HUES64 (cell line): ENCODE results near the gene DOK3.

ENCODE experiments used
- H3K27ac ChIP-seq: 2 replicates; pipeline ENCODE4 v1.7.0; 2013; ENCODE audit warnings: low read depth, low read length, inconsistent platforms
- H3K27me3 ChIP-seq: 2 replicates; pipeline ENCODE4 v1.6.1; 2013; ENCODE audit warnings: mild to moderate bottlenecking, low read length; ENCODE audit not compliant: insufficient read depth
- H3K36me3 ChIP-seq: 2 replicates; pipeline ENCODE4 v1.6.1; 2013; ENCODE audit warnings: mild to moderate bottlenecking, low read length; ENCODE audit not compliant: insufficient read depth
- H3K4me1 ChIP-seq: 2 replicates; pipeline ENCODE4 v1.6.1; 2013; ENCODE audit warnings: mild to moderate bottlenecking, low read length, moderate library complexity; ENCODE audit not compliant: insufficient read depth
- H3K4me3 ChIP-seq: 2 replicates; pipeline ENCODE4 v1.5.1; 2013; ENCODE audit warnings: mild to moderate bottlenecking, low read length, moderate library complexity
- H3K9ac ChIP-seq: 2 replicates; pipeline ENCODE4 v1.6.1; 2013; ENCODE audit warnings: mild to moderate bottlenecking, low read depth, low read length
- H3K9me3 ChIP-seq: 2 replicates; pipeline ENCODE4 v1.6.1; 2013; ENCODE audit warnings: low read depth, low read length; ENCODE audit not compliant: insufficient read depth
- WGBS: fragments of 150-250, 120-280 bp; methylation state at CpG from one replicate; pipeline ENCODE4 v1.1.7; 2013; ENCODE audit warnings: missing lambda C conversion rate; 5-methylcytosine and 5-hydroxymethylcytosine counted together

DOK3 gene

DNA sequence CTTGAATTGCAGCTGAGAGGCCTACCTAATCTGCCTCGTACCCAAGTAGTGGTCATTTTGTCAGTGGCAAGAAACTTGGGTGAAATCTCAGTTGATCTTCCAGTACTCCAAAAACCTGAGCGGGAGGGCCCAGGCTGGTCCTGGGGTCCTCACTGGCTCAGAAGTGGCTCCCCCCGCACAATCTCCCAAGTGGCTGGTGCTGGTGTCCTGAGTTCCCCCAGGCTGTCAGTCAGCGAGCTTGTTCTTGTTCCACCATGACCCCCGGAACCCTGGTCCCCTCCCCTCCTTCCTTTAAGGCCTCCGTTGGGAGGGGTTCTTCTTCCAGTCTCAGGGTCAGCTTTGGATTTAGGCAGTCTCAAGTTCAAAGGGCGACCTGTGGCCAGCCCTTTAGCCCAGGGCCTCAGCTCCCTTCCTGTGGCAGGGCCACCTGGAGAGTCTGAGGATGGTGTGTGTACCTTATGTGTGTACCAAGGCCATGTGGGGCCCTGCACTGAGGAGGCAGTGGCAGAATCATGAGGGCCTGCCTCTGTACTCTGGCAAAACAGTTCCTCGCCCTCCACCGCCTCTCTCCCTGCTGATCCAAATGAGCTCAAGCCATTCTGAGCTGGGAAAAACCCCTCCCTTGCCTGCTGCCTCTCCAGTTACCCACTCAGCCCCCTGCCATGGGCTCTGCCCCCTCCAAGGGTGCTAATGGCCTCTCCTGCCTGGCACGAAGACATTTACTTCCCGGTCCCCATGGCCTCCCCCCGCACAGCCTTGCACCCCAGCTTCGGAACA, 31.7 kb downstream of the DOK3 start:
- Histone ChIP-seq H3K27me3 (no peaks in the 10 kb centered on the region), H3K4me3 (no peak overlapping the region), H3K4me1 (peaks cover 14% of the 10 kb centered on the region; the same call in 1 of the 2 replicates), H3K9me3 (no peaks in the 10 kb centered on the region), H3K9ac (no peak overlapping the region), H3K36me3 (peaks cover 14% of the 10 kb centered on the region), H3K27ac (peak overlapping the region; percentile 49; the same call in 1 of the 2 replicates)
- 94% methylated on average over 13 of the region's 13 CpGs for WGBS

DNA sequence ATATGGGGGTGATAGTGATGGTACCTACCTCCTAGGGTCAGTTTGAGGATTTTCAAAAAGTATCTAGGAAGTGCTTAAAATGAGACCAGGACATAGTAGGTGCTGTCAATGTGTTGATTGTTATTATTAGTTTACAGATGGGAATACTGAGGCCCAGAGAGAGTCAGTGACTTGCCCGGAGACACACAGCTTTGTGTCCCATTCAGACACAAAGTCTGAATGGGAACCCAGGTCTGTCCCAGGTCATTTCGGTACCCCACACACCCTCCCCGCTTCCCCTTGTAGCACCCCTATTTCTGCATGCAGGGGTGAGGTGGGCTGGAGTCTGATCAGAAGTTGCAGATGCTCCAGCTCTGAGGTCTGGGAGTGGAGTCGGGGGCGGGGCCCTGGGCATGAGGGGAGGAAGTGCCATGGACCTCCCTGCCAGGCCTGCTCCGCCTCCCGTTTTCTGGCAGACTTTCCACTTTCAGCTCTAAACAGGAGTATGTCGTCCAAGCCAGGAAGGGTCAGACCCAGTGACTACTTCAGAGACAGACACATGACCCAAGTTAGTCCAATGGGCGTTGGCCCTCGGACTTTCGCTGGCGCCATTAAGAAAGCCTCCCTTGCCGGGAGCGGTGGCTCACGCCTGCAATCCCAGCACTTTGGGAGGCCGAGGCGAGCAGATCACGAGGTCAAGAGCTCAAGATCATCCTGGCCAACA, 32.9 kb downstream of the DOK3 start:
- Histone ChIP-seq H3K9ac (no peak overlapping the region), H3K4me3 (no peak overlapping the region), H3K36me3 (peaks cover 10% of the 10 kb centered on the region), H3K27me3 (no peaks in the 10 kb centered on the region), H3K9me3 (no peaks in the 10 kb centered on the region), H3K4me1 (peaks cover 19% of the 10 kb centered on the region), H3K27ac (no peak overlapping the region)
- 85% methylated on average over 18 of the region's 18 CpGs for whole genome bisulfite sequencing

DNA sequence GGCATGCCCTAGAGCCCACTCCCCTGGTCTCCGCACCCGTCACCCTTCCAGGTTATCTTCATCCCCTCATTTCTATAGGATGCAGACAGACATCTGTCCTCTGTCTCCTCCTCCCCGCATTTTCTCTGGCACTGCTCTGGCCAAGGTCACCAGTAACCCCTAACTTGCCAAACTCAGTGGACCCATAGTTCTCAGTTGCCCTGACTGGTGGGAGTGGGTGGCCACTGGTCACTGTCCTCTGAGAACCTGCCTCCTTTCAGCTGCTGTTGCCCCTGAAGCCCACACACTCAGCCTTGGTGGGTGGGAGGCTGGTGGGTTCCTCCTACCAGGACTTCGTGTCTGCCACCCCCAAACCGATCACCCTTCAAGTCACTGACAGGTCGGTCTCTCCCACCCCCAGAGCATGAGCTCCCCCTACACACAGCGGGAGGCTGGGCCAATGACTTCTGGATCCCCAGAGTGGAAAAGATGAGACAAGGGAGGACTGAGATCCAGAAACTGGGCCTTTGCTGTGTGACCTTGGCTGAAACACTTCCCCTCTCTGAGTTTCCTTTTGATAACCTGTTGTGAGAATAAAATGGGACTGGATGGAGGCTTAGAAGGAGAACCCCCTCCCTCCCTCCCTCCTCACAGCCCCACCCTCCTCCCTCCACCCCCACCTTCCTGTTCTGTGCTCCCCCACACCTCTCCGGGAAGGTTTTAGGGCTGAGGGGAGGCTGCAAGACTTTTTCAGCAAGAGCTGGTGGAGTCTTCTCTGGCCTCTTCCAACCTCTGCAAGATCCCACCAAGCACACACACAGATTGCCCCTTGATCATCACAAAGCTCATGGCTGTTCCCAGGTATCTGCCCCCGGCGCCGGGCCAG, 33.8 kb downstream of the DOK3 start:
- H3K36me3 ChIP-seq, result peaks cover 15% of the 10 kb centered on the region
- H3K9me3 ChIP-seq, result no peaks in the 10 kb centered on the region
- WGBS, result 69% methylated on average over 6 of the region's 11 CpGs
- peaks cover 27% of the 10 kb centered on the region for H3K4me1 ChIP-seq
- H3K9ac ChIP-seq, result no peak overlapping the region
- no peaks in the 10 kb centered on the region for H3K27me3 ChIP-seq
- no peak overlapping the region for H3K27ac ChIP-seq
- H3K4me3 ChIP-seq, result no peak overlapping the region

DNA sequence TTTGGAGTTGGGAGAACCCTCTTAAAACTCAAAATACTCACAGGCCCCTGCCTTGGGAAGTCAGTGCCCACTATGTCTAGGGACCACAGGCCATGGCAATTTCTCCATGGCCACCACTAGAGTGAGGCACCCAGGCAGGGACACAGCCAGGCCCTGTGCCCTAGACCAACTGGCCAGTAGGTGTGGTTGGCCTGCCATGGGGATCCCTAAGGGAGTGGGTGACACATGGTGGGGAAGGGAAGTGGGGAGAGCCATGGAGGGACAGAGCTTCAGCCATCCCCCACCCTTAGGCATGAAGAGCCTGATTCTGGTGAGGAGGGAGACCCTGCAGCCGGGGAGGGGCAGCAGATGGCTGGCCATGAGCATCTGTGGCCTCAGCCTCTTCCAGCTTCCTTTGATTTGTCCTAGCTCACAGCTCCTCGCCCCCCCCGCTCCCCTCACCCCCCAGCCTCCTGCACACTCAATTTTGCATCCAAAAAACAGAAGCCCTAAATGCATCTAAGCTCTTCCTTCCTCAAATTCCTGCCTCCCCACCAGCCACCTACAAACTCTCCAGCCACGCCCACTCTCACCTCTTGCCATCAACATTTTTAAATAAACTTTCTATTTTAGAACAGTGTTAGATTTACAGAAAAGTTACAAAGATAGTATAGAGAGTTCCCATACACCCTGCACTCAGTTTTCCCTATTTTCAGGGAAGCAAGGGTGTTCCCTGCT, 34.6 kb downstream of the DOK3 start:
- Histone ChIP-seq H3K4me3 (no peak overlapping the region), H3K4me1 (peaks cover 34% of the 10 kb centered on the region), H3K27ac (no peak overlapping the region), H3K9ac (no peak overlapping the region), H3K27me3 (no peaks in the 10 kb centered on the region), H3K36me3 (peaks cover 20% of the 10 kb centered on the region), H3K9me3 (no peaks in the 10 kb centered on the region)
- 63% methylated on average over 4 of the region's 4 CpGs for WGBS

DNA sequence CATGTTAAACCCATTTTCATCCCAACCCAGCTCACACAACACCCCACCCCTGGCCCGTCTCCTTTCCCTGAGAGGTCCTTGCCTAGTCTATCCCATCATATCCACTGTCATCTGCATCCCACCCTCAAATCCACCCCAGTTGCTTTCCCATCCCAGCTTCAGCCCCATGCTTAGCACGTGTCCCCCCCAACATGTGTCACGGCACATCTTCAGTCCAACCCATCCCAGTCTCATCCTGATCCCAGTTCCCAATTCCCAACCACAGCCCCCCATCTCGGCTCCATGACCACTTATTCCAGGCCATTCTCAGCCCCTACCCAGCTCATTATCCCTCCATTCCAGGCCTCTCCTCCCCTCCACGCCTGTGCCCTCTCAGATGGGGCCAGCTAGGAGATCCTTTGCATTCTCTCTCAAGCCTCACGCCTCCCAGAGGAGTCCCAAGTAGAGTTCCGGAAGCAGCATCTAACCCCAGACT, 35.6 kb downstream of the DOK3 start:
- peak overlapping the region; percentile 34 for H3K4me3 ChIP-seq
- H3K9me3 ChIP-seq, result no peaks in the 10 kb centered on the region
- no peak overlapping the region for H3K27ac ChIP-seq
- peaks cover 40% of the 10 kb centered on the region for H3K4me1 ChIP-seq
- 37% methylated on average over 7 of the region's 7 CpGs for WGBS
- H3K36me3 ChIP-seq, result peaks cover 29% of the 10 kb centered on the region
- no peaks in the 10 kb centered on the region for H3K27me3 ChIP-seq
- no peak overlapping the region for H3K9ac ChIP-seq

DNA sequence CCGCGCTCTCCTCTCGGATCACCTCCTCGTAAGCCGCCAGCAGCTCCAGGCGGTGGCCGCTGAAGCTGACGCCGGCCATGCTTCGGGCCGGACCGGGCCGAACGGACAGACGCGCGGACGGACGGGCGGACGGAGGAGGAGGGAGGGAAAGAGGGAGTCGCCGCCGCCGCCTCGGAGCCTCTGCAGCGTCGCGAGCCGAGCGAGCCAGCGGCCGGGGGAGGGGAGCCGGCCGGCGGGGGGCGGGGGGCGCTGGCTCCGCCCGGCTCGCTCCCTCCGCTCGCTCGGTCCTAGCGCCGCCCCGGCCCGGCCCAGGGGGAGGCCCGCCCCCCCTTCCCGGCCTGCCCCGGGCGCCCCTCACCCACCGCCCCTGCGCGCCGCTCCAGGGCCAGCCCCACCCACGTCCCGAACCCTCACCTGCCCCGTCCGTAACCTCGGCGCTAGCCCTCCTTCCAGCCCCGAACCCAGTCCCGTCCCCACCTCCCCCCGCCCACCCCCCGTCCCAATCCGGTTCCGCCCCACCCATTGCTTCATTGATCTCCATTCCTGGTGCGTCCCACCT, 36.1 kb downstream of the DOK3 start, which contains the start of gene DBN1:
TSS of gene DBN1 (minus strand) at position 192 of the 559 bp plus-strand sequence. CDS start at position 79, 113 bp downstream.
- no peaks in the 10 kb centered on the region for H3K9me3 ChIP-seq
- H3K36me3 ChIP-seq, result peaks cover 34% of the 10 kb centered on the region
- no peaks in the 10 kb centered on the region for H3K27me3 ChIP-seq
- H3K9ac ChIP-seq, result peak within 1 kb of the TSS; percentile 98
- H3K4me3 ChIP-seq, result peak within 1 kb of the TSS; percentile 98
- H3K4me1 ChIP-seq, result peaks cover 40% of the 10 kb centered on the region
- under 1% methylated on average over 56 of the region's 69 CpGs for WGBS
- H3K27ac ChIP-seq, result peak within 1 kb of the TSS; percentile 94

DNA sequence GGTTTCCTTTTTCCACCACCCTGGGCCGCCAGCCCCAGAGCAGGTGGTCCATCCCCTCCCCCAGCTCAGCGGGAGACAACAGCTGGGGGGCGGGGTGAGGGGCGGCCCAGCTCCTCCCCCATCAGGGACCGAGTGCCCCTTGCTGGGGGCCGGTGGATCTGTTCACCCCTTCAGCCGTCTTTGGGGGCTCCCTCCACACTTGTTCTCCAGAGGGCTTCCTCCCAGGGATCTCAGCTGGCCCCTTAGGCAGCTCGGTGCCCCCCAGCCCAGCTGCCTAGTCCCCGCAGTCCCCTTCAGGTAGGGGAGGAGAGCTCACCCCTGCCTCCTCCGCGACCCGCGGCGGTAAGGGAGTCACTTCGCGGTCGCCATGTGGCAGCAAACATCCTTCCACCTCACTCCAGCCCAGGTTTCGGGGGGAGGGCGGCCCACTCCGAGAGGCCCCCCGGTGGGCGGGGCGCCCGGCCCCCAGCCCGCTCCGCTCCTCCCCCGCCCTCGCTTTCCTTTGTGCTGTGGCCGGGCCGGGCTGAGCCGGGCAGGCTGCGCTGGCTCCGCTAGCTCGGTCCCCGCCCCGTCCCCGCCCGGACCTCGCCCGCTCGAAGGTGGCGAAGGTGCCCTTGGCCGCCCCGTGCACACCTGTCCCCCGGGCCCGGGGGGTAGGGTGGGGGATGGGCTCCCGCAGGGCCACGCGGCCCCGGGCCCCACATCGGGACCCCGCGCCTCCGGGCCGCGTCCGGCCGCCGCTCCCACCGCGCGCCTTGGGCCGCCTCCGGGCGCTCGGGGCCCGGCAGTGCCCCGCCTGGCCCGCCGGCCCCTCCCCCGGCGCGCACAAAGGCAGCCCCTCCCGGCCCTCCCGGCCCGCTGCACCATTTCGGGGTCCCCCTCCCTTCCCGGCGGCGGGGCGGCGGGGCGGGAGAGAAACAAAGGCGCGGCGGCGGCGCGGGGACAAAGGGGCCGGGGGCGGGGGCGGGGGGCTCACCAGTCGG, 36.9 kb downstream of the DOK3 start:
- Histone ChIP-seq H3K9me3 (no peaks in the 10 kb centered on the region), H3K27me3 (no peaks in the 10 kb centered on the region), H3K27ac (peak overlapping the region; percentile 94), H3K4me1 (peaks cover 40% of the 10 kb centered on the region), H3K4me3 (peak overlapping the region; percentile 98), H3K9ac (peak overlapping the region; percentile 98), H3K36me3 (peaks cover 42% of the 10 kb centered on the region)
- under 1% methylated on average over 93 of the region's 93 CpGs for WGBS

DNA sequence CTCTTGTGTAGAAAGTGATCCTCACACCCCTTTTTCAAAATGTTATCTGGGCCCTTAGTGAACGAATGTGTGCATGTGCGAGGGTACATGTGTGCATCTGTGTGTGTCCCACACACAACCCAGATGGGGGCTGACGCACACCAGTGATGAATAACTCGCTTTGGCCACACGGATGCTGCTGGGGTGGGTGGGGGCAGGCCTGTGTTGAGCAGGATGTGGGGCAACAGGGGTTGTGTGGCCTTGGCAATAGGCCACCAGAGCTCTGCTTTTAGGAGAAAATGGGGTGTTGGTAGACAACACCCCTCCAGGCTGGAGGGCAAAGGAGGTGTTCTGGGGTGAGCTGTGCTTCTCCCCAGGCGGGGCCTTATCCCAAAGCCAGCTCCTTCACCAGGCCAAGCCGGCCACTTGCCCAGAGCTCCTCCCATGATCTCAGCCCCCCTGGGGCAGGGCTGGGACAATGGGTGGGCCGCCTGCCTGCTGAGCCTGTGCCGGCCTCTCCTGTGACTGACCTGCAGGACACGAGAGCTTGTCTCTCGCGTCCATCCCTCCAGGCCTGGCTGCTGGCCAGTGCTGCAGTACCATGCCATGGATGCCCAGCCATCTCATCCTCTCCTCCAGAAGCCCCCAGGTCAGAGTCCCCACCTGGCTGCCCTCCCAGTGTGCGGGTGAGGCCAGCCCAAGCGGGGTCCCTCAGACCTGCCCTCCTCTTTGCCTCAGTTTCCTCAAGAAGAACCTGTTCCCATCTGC, 37.8 kb downstream of the DOK3 start:
- Histone ChIP-seq H3K4me1 (peaks cover 40% of the 10 kb centered on the region), H3K36me3 (peaks cover 52% of the 10 kb centered on the region), H3K27ac (peak overlapping the region; percentile 94)

More for the DNA sequence above, 37.8 kb downstream of the DOK3 start:
- Histone ChIP-seq H3K9me3 (no peaks in the 10 kb centered on the region), H3K4me3 (peak overlapping the region; percentile 98), H3K27me3 (no peaks in the 10 kb centered on the region), H3K9ac (peak overlapping the region; percentile 98)
- 63% methylated on average over 14 of the region's 14 CpGs for whole genome bisulfite sequencing
